SIG-M5 (cell line): ENCODE data around the gene SMG7.

Experiments used
- DNase-seq: peaks from one replicate; lab custom pipeline; 2025; lab: John Stamatoyannopoulos, UW

Gene SMG7

GRCh38 chr1:183470961-183471742 is 1.1 kb upstream of the SMG7 start:
- peak; percentile 30 for DNase-seq

DNA sequence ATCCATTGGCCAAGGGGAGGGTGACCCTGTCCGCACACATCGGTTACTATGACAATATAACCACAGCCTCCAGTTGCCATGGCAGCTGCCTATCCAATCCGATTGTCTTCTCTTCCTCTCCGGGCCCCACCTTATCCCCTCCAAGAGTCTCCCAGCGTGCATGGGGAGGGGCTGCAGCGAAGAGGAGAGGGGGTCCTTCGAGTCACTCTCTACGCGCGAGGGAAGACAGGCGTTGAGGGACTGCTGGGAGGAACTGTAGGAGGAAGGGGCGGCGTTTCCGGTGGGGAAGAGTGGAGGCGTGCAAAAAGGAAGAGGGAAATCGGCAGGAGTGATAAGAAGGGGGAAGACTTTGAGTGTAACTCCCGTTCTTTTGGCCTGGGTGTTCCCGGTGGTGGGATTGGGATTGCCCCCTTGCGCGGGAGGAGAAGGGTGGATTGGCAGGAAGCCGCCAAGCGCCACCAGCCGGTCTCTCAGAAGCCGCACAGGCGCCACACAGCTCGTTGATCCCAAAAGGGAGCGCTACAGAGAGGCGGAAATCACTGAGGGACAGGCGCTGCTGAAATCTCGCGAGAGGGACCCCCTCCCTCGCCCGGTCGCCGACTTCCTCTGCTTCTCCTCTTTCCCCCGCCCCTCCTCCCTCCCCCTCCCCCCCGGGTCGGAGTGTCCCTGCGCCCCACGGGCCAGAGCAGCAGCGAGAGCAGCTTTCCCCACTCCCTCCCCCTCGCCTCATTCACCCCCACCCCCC is 384 bp upstream of the SMG7 start:
- DNase-seq = peak; percentile 99

GRCh38 chr1:183473217-183473536 is 878 bp downstream of the SMG7 start:
- no peak for DNase-seq

DNA sequence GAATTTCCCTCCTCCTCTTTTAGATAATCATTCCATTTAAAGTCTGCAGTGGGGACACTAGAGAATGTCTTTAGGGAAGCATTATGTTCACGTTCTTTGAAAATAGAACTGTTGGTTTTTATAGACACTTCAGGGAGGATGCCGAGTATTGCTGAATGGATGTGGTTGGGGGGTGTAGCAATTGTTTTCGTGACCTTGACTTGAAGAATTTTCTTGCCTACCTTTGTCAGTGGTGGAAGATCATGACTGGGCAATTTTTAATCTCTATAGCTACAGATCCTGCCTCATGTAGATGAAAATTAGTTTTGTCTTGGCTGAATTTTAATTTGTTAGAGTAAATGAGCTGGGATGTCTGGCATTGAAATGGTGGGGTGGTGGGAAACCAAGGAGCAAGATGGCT is 3.8 kb downstream of the SMG7 start:
- no peak for DNase-seq

GRCh38 chr1:183477986-183478781 is 5.9 kb downstream of the SMG7 start:
- no peak for DNase-seq

DNA sequence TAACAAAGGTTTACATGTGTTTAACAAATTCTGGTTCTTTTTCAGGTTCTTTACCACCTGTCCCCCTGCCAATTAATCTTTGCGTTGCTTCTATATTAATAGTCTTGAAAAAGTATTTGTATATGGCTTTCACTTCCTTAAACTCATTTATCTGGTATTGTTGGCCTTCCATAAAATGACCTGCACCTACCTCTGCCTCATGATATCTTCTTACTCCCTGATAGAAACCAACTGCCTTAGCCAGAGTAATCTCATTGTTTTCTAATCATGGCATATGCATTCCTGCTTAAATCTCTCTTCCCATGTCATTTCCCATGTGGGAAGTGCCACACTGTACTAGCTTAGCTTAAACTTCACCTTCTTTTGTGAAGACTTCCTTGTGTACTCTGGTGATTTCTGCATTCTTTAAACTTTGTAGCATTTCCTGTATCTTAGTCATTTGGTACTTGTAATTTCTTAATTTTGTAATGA is 8.7 kb downstream of the SMG7 start:
- DNase-seq = no peak

GRCh38 chr1:183483224-183483623 is 10.9 kb downstream of the SMG7 start:
- no peak for DNase-seq

DNA sequence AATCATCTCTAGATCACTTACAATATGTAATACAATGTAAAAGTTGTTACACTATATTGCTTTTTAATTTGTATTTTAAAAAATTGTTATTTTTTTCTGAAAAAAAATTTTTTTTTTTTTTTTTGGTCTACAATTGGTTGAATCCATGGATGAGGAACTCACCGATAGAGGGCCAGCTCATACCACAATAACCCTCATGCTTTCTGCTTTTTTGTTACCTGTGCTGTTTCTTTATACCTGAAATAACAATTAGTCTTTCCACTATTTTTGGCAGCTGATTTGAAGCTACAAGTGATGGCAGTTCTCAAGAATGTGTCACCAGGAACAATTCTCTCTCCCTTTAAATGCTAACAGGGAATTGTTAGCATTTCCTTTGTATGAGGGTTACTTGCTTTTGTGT is 12.0 kb downstream of the SMG7 start:
- DNase-seq = no peak

- no peak for DNase-seq
These were observed 12.6 kb downstream of the SMG7 start for GRCh38 chr1:183484851-183485250.

GRCh38 chr1:183487674-183488442 is 15.6 kb downstream of the SMG7 start:
- DNase-seq = no peak

DNA sequence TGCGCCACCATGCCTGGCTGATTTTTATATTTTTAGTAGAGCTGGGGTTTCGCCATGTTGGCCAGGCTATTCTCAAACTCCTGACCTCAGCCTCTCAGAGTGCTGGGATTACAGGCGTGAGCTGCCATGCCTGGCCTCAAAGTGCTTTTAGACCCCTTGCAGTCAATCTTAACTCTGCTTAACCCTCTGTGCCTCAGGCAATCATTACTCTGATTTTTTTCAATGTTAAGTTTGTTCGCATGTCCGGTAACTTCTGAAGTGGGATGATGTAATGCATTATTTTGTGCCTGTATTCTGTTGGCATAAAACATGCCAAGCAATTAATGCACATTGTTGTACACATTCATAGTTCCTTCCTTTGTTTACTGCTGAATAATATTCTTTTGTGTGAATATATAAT is 18.6 kb downstream of the SMG7 start:
- DNase-seq = no peak

DNA sequence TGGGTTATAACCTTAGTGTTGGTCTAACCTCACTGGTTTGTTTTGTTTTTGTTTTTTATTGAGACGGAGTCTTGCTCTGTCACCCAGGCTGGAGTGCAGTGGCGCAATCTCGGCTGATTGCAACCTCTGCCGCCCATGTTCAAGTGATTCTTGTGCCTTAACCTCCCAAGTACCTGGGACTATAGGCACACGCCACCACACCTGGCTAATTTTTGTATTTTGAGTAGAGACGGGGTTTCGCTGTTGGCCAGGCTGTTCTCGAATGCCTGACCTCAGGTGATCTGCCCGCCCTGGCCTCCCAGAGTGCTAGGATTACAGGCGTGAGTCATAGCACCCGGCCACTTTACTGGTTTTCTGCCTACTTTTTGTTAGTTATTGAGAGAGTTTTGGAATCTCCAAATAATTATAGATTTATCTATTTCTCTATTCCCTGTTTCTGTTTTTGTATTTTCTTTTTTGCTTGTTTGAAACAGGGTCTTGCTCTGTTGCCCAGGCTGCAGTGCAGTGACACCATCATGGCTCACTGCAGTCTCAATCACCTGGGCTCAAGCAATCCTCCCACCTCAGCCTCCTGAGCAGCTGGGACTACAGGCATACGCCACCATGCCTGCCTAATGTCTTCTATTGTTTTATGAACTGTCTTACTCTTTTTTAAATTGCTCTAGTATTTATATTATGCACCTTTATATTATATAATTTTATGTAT is 21.4 kb downstream of the SMG7 start:
- DNase-seq = no peak

GRCh38 chr1:183495420-183495819 is 23.1 kb downstream of the SMG7 start:
- no peak for DNase-seq

DNA sequence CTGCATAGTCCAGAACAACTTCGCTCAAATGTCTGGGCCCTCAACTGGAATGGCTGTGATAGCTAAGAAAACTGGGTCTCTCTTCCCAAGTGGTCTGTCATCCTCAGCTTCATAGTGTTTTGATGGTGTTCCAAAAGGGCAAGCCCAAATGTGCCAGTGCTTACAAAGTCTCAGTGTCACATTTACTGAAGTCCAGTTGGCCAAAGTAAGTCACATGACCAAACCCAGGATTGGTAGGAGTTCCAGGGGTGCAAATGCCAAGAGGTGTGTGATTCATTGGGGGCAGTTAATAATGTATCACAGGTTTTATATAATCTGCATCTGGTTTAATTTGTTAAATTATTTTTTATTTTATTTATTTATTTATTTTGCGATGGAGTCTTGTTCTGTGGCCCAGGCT is 24.9 kb downstream of the SMG7 start:
- DNase-seq = no peak

DNA sequence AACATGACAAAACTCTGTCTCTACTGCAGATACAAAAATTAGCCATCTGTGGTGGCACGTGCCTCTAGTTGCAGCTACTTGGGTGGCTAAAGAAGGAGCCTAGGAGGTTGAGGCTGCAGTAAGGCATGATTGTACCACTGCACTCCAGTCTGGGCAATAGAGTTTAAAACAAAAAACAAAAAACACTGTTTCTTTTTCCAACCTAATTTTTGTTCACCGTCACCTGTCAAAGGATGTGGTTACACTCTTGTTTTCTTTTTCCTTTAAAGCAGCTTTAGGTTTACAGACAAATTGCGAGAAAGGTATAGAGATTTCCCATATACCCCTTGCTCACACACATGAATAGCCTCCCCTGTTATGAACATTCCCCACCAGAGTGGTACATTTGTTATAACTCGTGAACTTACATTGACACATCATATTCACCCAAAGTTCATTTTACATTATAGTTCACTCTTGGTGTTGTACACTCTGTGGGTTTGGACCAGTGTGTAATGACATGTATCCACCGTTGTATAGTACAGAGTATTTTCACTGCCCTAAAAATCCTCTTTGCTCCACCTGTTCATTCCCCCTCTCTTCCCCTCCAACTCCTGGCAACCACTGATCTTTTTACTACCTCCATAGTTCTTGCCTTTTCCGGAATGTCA is 26.2 kb downstream of the SMG7 start:
- DNase-seq = no peak

DNA sequence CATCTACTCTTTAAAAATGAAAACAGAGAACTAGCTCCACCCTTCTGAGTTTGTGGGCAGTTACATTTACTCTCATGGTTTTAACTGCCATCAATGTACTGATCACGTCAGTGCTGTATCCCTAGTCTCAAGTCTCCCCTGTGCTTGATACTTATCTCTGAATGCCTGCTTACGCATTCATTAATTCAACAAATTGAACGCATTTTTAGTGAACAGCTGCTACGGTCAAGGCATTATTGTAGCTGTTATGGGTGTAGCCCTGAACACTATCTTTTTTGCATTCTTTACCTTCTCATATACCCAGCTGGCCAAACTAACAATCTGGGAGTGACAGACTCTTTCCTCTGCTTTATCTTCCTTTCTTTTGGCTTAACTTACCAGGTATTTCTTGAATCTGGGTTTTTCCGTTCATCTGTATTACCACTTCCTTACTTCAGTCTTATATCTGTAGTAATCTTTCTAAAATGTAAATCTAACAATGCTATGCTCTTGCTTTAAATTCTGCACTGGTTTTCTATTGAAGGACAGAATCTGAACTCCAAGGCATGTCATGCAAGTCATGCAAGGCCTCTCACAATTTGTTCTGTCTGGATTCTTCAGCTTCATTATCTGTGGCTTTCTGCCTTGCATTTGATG is 33.3 kb downstream of the SMG7 start:
- no peak for DNase-seq

DNA sequence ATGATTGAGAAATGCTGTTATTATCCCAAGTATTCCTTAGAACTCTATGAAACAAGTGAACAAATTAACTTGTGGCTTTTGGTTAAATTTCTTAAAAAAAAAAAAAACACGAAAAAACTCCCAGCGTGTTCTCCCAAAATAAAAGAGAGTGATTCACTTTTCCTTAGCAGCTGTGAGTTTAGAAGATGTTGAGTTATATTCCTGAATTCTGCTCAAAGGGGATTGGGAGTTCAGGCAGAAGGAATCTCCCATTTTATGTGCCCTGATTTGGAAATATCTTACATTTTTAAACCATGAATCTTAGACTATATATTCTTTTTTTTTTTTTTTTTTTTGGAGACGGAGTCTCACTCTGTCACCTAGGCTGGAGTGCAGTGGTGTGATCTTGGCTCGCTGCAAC is 34.3 kb downstream of the SMG7 start:
- no peak for DNase-seq

DNA sequence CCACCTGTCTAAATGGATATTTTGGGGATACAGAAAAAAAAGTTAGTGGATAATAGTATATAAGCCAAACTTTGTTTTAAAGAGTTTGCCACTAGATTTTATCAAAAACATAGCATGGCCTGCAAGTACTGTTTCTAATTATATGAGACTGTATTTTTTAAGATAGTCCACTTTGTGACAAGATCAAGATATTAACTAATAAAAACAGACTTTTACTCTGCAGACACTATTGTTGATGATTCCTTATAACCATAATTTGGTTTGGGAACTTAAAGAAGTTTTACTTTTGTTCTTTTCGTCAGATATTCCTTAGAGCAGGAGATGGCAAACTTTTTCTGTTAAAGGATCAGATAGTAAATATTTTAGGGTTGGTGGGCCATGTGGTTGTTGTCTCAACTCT is 36.4 kb downstream of the SMG7 start:
- no peak for DNase-seq

GRCh38 chr1:183512450-183512849 is 40.2 kb downstream of the SMG7 start:
- DNase-seq = no peak

DNA sequence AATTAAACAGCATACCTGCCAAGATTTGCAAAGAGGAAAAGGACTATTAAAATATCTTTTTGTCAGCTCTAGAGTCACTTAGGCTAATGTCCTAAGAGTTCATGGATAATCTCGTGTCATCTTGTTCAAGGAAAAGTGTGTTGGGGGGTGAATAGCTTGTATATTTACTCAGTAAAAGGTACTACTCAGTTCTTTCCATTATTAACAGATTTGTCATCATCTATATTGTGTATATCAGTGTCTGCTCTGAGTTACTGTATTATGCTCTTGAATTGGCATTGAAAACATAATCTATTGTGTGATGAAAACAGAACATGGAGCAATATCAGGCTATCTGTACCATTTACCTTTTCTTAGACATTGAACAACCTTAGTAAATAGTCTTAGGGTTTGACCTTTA is 41.9 kb downstream of the SMG7 start:
- no peak for DNase-seq
